HG03108 (cell line): Measurements from ENCODE around the gene CCL24.
"Not testable (repeated sequence)": the region's sequence is repeated elsewhere in the genome, so short reads cannot be mapped to it uniquely, and the experiment has no call there.

Source experiments
- ATAC-seq: cut with Tn5 transposase; IDR thresholded peaks from one replicate; pipeline ENCODE4 v1.9.1; 2021; ENCODE audit warnings: moderate library complexity; ENCODE audit not compliant: unreplicated experiment

The CCL24 gene

GRCh38 chr7:75813781-75814236 lies at the start of gene CCL24:
Gene CCL24, minus strand, starts transcription at chr7:75813806. Its CDS starts 91 bp downstream, at chr7:75813715.
- ATAC-seq, result no peak

- ATAC-seq, result no peak
Measured at GRCh38 chr7:75861636-75862035, 48.0 kb upstream of the CCL24 start.

GRCh38 chr7:75858410-75858809 lies 44.8 kb upstream of the CCL24 start:
- ATAC-seq, result no peak

- ATAC-seq, result no peak
Measured at GRCh38 chr7:75856536-75856935, 42.9 kb upstream of the CCL24 start.

GRCh38 chr7:75854813-75855345 lies 41.3 kb upstream of the CCL24 start:
- not testable (repeated sequence) for ATAC-seq

- no peak for ATAC-seq
Measured at GRCh38 chr7:75854233-75854632, 40.6 kb upstream of the CCL24 start.

- no peak for ATAC-seq
Measured at GRCh38 chr7:75850235-75850634, 36.6 kb upstream of the CCL24 start.

- no peak for ATAC-seq
Measured at GRCh38 chr7:75849573-75849972, 36.0 kb upstream of the CCL24 start.

GRCh38 chr7:75847707-75848106 lies 34.1 kb upstream of the CCL24 start:
- ATAC-seq, result no peak

GRCh38 chr7:75845132-75845531 lies 31.5 kb upstream of the CCL24 start:
- not testable (repeated sequence) for ATAC-seq

GRCh38 chr7:75844158-75844557 lies 30.6 kb upstream of the CCL24 start:
- ATAC-seq, result no peak

- ATAC-seq, result no peak
Measured at GRCh38 chr7:75843613-75844116, 30.1 kb upstream of the CCL24 start.

- ATAC-seq, result peak; percentile 81
Measured at GRCh38 chr7:75842836-75843446, 29.3 kb upstream of the CCL24 start.

GRCh38 chr7:75840029-75840428 lies 26.4 kb upstream of the CCL24 start:
- no peak for ATAC-seq

- not testable (repeated sequence) for ATAC-seq
Measured at GRCh38 chr7:75838281-75838930, 24.8 kb upstream of the CCL24 start.

- ATAC-seq, result no peak
Measured at GRCh38 chr7:75836798-75837197, 23.2 kb upstream of the CCL24 start.

GRCh38 chr7:75835688-75836285 lies 22.2 kb upstream of the CCL24 start:
- no peak for ATAC-seq

GRCh38 chr7:75833662-75834061 lies 20.1 kb upstream of the CCL24 start:
- not testable (repeated sequence) for ATAC-seq

- ATAC-seq, result no peak
Measured at GRCh38 chr7:75830978-75831377, 17.4 kb upstream of the CCL24 start.

GRCh38 chr7:75829656-75830055 lies 16.1 kb upstream of the CCL24 start:
- not testable (repeated sequence) for ATAC-seq

GRCh38 chr7:75823198-75823910 lies 9.7 kb upstream of the CCL24 start:
- no peak for ATAC-seq
